GM10847 (cell line): Measurements from ENCODE around the gene PNO1.

Source experiments
- POLR2A ChIP-seq: IDR thresholded peaks from 2 replicates; pipeline ENCODE4 v1.6.1; 2011; ENCODE audit not compliant: insufficient read length; ENCODE audit errors: extremely low read depth

Gene PNO1

GRCh38 chr2:68216454-68217310 is 59.0 kb downstream of the PNO1 start:
- no peak for TF ChIP-seq POLR2A

GRCh38 chr2:68217729-68218128 is 60.0 kb downstream of the PNO1 start:
- TF ChIP-seq POLR2A = no peak

GRCh38 chr2:68218343-68218901 is 60.7 kb downstream of the PNO1 start:
- no peak for TF ChIP-seq POLR2A

- no peak for TF ChIP-seq POLR2A
These were observed 64.6 kb downstream of the PNO1 start for GRCh38 chr2:68222287-68222686.

GRCh38 chr2:68223419-68223818 is 65.7 kb downstream of the PNO1 start:
- no peak for TF ChIP-seq POLR2A

GRCh38 chr2:68225119-68225632 is 67.5 kb downstream of the PNO1 start:
- TF ChIP-seq POLR2A = no peak
